ENCODE results near the gene PRSS12.
"Not testable (repeated sequence)": the region's sequence is repeated elsewhere in the genome, so short reads cannot be mapped to it uniquely, and the experiment has no call there.

PRSS12 gene

GRCh38 chr4:118307643-118308042 is 45.2 kb downstream of the PRSS12 start:
- TF ChIP-seq ELF4 (IDR thresholded peaks at IDR 0.05) (no peak), TARDBP (IDR thresholded peaks at IDR 0.05) (no peak), ZNF384 (IDR thresholded peaks at IDR 0.05) (peak; percentile 65)
- DNase-seq (ENCODE audit: extremely low spot score): no peak
- ChIA-PET POLR2A (no interaction called here), CTCF (interaction anchor here (1.2 kb wide), 1 partner anchor 45 kb away, joined by 3 read pairs; the partner anchor contains the start of gene PRSS12)

GRCh38 chr4:118299619-118300018 is 53.2 kb downstream of the PRSS12 start:
- DNase-seq (ENCODE audit: extremely low spot score); POLR2A ChIA-PET; CTCF ChIA-PET: not testable (repeated sequence)

- no peak for DNase-seq (ENCODE audit: extremely low spot score)
- TF ChIP-seq FOXA1 (IDR thresholded peaks at IDR 0.05) (no peak), BHLHE40 (IDR thresholded peaks at IDR 0.05; ENCODE audit: borderline replicate concordance) (no peak), ARNT (IDR thresholded peaks at IDR 0.05) (no peak), FOXK2 (IDR thresholded peaks at IDR 0.05) (no peak), TARDBP (IDR thresholded peaks at IDR 0.05) (no peak), ELF4 (IDR thresholded peaks at IDR 0.05) (no peak), LEF1 (IDR thresholded peaks at IDR 0.05; ENCODE audit: borderline replicate concordance) (no peak), FOXM1 (IDR thresholded peaks at IDR 0.05; ENCODE audit: borderline replicate concordance) (no peak), SUZ12 (IDR thresholded peaks at IDR 0.05) (no peak), ZNF384 (IDR thresholded peaks at IDR 0.05) (no peak), SP1 (IDR thresholded peaks at IDR 0.05) (no peak), HDGF (IDR thresholded peaks at IDR 0.05; ENCODE audit: borderline replicate concordance) (no peak), PKNOX1 (IDR thresholded peaks at IDR 0.05) (no peak), NFRKB (IDR thresholded peaks at IDR 0.05) (no peak), L3MBTL2 (conservative IDR thresholded peaks at IDR 0.05) (no peak), CTBP1 (IDR thresholded peaks at IDR 0.05; ENCODE audit: borderline replicate concordance) (no peak)
- ChIA-PET CTCF (no interaction called here), POLR2A (no interaction called here)
Measured at GRCh38 chr4:118296729-118297128, 56.1 kb downstream of the PRSS12 start.

- no peak for DNase-seq (ENCODE audit: extremely low spot score)
- ChIA-PET CTCF (no interaction called here), POLR2A (no interaction called here)
- no peak for TF ChIP-seq SUZ12 (IDR thresholded peaks at IDR 0.05)
- TF ChIP-seq L3MBTL2 (conservative IDR thresholded peaks at IDR 0.05): no peak
- no peak for TF ChIP-seq NFRKB (IDR thresholded peaks at IDR 0.05)
- TF ChIP-seq TARDBP (IDR thresholded peaks at IDR 0.05): no peak
Measured at GRCh38 chr4:118290951-118291350, 61.9 kb downstream of the PRSS12 start.

GRCh38 chr4:118289794-118290193 is 63.0 kb downstream of the PRSS12 start:
- ChIA-PET CTCF (no interaction called here), POLR2A (no interaction called here)
- no peak for DNase-seq (ENCODE audit: extremely low spot score)
- no peak for TF ChIP-seq CTBP1 (IDR thresholded peaks at IDR 0.05; ENCODE audit: borderline replicate concordance)
- TF ChIP-seq TARDBP (IDR thresholded peaks at IDR 0.05): no peak
- TF ChIP-seq FOXK2 (IDR thresholded peaks at IDR 0.05): no peak
- TF ChIP-seq ELF4 (IDR thresholded peaks at IDR 0.05): no peak
- no peak for TF ChIP-seq SP1 (IDR thresholded peaks at IDR 0.05)
- no peak for TF ChIP-seq FOXM1 (IDR thresholded peaks at IDR 0.05; ENCODE audit: borderline replicate concordance)
- TF ChIP-seq PKNOX1 (IDR thresholded peaks at IDR 0.05): no peak
- no peak for TF ChIP-seq BHLHE40 (IDR thresholded peaks at IDR 0.05; ENCODE audit: borderline replicate concordance)
- no peak for TF ChIP-seq SUZ12 (IDR thresholded peaks at IDR 0.05)
- no peak for TF ChIP-seq NFRKB (IDR thresholded peaks at IDR 0.05)
- no peak for TF ChIP-seq ZNF384 (IDR thresholded peaks at IDR 0.05)
- TF ChIP-seq L3MBTL2 (conservative IDR thresholded peaks at IDR 0.05): no peak
- no peak for TF ChIP-seq LEF1 (IDR thresholded peaks at IDR 0.05; ENCODE audit: borderline replicate concordance)
- no peak for TF ChIP-seq FOXA1 (IDR thresholded peaks at IDR 0.05)
- no peak for TF ChIP-seq ARNT (IDR thresholded peaks at IDR 0.05)
- TF ChIP-seq HDGF (IDR thresholded peaks at IDR 0.05; ENCODE audit: borderline replicate concordance): no peak

- TF ChIP-seq L3MBTL2 (conservative IDR thresholded peaks at IDR 0.05): no peak
- DNase-seq (ENCODE audit: extremely low spot score): no peak
- ChIA-PET POLR2A (no interaction called here), CTCF (no interaction called here)
Measured at GRCh38 chr4:118287711-118288451, 64.9 kb downstream of the PRSS12 start.

GRCh38 chr4:118286685-118287084 is 66.1 kb downstream of the PRSS12 start:
- ChIA-PET POLR2A (no interaction called here), CTCF (no interaction called here)
- TF ChIP-seq SP1 (IDR thresholded peaks at IDR 0.05): no peak
- TF ChIP-seq ZNF384 (IDR thresholded peaks at IDR 0.05): no peak
- no peak for TF ChIP-seq FOXK2 (IDR thresholded peaks at IDR 0.05)
- TF ChIP-seq BHLHE40 (IDR thresholded peaks at IDR 0.05; ENCODE audit: borderline replicate concordance): no peak
- TF ChIP-seq ARNT (IDR thresholded peaks at IDR 0.05): no peak
- no peak for TF ChIP-seq NFRKB (IDR thresholded peaks at IDR 0.05)
- no peak for DNase-seq (ENCODE audit: extremely low spot score)

- CTCF ChIA-PET: interaction anchor here (1.5 kb wide), 1 partner anchor 67 kb away, joined by 4 read pairs; the partner anchor contains the start of gene PRSS12
- TF ChIP-seq SP1 (IDR thresholded peaks at IDR 0.05): no peak
- no peak for TF ChIP-seq FOXK2 (IDR thresholded peaks at IDR 0.05)
- TF ChIP-seq CTBP1 (IDR thresholded peaks at IDR 0.05; ENCODE audit: borderline replicate concordance): no peak
- no peak for TF ChIP-seq PKNOX1 (IDR thresholded peaks at IDR 0.05)
- no peak for TF ChIP-seq FOXA1 (IDR thresholded peaks at IDR 0.05)
- no peak for TF ChIP-seq HDGF (IDR thresholded peaks at IDR 0.05; ENCODE audit: borderline replicate concordance)
- TF ChIP-seq ELF4 (IDR thresholded peaks at IDR 0.05): no peak
- no peak for TF ChIP-seq TARDBP (IDR thresholded peaks at IDR 0.05)
- no peak for TF ChIP-seq L3MBTL2 (conservative IDR thresholded peaks at IDR 0.05)
- TF ChIP-seq FOXM1 (IDR thresholded peaks at IDR 0.05; ENCODE audit: borderline replicate concordance): no peak
- TF ChIP-seq NFRKB (IDR thresholded peaks at IDR 0.05): no peak
- no peak for TF ChIP-seq BHLHE40 (IDR thresholded peaks at IDR 0.05; ENCODE audit: borderline replicate concordance)
- TF ChIP-seq ZNF384 (IDR thresholded peaks at IDR 0.05): no peak
- no peak for TF ChIP-seq LEF1 (IDR thresholded peaks at IDR 0.05; ENCODE audit: borderline replicate concordance)
- no peak for DNase-seq (ENCODE audit: extremely low spot score)
- POLR2A ChIA-PET: no interaction called here
Measured at GRCh38 chr4:118285931-118286330, 66.9 kb downstream of the PRSS12 start.

All from HEK293T (cell line).